Daoy (cell line): ENCODE results near the gene NDUFA11. TPM values are rescaled to one million over a fixed set of nuclear protein-coding genes. Genes with fewer than 3 reads are reported as not detected.

ENCODE experiments used
- DNase-seq: peaks from one replicate; pipeline ENCODE4 v3.0.0-alpha.2; 2015; ENCODE audit warnings: low read depth
- total RNA-seq: library from RNA; depleted of rRNA; stranded (reverse); fragments of >200 nt; shearing (Covaris generic); gene quantifications from 2 replicates; pipeline ENCODE4 v1.2.3, GENCODE V29; 2014; rRNA removed

NDUFA11 gene
- total RNA-seq: 354 and 408 TPM in 2 replicates

GRCh38 chr19:5903624-5904351 lies at the start of gene NDUFA11:
Gene NDUFA11 (minus strand): TSS chr19:5903790. CDS start chr19:5903708, 82 bp downstream.
- DNase-seq: peak; percentile 98

- DNase-seq: no peak
These were observed 49.5 kb upstream of the NDUFA11 start for GRCh38 chr19:5953030-5953589.

DNA sequence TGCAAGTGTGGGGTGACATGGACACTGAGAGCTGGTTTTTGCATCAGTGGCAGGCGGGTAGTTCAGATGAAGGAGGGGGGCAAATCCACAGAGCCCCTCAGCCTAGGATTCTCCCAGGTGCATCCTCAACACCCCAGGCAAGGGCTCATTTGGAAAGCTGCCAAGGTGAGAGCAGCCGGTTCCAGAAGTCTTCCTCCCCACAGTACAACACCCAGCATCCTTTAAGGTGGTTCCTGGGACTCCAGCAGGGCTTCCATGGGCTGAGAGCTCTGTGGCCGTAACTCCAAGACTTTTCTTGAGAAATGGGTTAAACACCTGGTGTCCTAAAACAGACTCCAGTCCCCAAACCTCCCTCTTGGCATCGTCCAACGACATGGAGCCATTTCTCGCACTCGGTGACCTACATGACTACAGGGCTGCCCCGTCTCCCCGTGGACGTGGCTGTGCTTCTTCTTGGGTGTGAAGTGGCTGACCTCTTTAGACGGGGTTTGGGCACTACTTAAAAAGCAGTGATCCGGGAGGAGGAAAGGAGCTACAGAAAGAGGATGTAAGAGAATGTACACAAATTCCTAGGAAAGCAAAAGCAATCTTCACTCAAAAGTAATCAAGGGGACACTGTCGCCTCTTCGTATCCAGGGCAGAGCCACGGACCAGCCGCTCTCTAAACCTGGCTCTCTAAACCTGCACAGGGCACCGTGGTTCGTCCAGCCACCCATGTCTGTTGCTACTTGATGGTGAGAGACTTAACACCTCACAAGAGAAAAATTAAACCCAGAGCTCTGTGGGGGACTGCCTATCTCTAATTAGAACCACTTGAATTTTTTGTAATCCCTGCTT lies 48.8 kb upstream of the NDUFA11 start:
- no peak for DNase-seq

GRCh38 chr19:5951338-5951861 lies 47.8 kb upstream of the NDUFA11 start:
- no peak for DNase-seq

DNA sequence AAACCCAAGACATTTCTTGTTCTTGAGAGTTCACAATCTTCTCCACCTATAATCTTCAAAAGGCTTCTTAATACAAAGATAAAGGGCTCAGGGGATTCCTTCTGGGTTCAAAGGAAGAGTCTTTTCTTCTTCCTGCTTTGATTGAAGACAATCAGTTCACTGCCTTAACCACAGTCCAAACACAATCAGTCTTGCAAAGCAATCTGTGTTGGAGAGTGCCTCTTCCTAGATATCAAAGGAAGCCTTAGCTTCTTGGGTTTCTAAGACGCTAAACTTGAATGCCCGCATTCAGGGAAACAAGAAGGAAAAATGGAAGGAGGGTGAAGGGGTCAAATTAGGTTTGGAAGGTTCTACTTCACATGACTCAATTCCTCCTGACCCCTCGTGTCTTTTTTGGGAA lies 47.2 kb upstream of the NDUFA11 start:
- no peak for DNase-seq

DNA sequence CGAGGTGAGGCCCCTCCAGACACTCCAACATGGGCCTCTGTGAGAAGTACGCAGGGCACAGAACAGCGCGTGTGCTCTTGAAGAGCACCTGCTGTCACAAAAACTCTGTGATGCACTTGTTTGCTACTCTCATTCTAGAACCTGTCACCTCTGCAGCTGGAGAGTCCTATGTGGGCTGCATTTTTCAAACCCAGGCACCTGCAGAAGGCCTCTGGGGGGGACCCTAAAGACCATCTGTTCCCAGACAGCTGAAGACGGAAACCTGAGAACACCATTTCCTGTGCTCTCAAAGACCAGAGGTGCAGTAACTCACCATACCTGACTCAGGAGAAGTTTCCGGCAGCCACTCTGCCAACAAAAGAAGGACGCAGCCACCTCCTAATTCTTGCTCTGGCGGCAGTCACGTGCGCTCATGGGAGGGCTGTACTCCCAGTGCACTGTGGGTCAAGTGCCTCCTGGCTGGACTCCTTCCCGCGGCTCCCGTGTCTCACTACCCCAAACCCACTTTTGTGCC lies 46.3 kb upstream of the NDUFA11 start:
- DNase-seq: no peak

DNA sequence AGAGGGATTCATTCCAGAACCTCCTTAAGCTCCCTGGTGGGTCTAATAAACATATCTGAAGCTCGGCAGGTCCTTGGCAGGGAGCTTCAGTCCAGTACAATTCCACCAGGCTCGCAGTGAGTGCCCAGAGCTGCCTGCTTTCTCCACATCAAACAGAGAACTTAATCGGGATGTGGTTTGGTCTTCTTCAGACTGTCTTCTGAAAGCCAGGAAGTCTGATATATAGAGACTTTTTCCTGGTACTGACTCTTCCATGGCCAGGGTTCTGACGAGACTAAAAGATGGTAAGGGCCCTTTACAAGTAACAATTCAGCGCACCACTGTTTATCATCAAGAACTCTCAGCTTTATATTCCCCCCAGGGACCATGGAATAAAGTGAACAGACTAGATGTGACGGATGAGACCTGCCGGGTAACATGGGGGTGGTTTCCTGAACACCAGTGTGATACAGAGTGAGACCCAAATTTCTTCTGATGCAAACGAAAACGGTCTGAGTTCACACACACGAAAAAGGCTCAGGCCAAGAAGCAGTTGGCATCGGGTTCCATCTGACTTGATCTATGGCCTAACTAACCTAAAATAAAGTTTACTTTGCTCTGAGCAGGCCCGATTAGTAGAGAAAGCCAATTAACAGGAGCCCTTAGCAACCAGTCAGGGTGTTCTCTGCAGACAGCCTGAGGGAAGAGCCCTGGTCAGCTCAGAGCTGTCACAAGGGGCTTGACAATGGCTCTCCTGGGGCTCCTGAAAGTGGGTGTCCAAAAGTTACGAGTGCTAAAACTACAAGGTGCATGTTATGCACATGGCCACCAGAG lies 45.4 kb upstream of the NDUFA11 start:
- DNase-seq: no peak

- no peak for DNase-seq
These were observed 43.8 kb upstream of the NDUFA11 start for GRCh38 chr19:5947435-5947834.

DNA sequence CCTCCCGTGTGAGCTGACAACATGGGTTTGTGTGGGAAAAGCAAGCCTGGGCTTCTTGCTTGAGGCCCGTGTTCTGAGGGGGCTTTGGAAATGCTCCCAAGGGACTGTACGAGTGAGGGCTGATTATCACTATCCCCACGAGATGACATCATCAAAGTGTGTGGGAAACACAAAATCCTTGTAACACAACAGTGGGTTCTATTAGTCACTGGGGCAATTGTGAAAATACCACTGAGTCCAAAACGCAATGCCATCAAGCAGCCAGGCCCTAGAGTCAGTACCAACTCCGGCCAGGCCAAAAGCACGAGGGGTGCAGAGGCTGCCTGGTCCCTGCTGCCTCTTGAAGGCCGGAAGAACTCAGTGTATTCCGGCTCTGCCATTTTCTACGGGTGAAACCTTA lies 40.0 kb upstream of the NDUFA11 start:
- DNase-seq: no peak

DNA sequence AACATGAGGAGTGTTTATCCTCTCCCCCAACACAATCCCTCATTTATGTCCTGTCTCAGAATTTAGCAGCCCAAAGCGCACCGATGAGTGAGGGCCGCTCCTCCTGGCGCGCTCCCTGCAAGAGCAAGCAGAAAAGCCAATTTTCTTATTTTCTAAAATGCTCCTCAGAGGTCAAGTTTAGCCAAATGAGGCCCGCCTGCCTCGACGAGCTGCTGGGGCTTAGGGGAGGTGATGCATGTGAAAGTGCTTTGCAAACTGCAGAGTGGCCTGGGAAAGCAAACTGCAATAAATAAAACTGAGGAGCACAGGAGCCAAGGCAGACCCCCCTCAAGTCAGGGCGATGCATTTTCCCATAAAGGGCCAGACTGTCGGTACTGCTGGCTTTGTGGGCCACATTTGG lies 39.5 kb upstream of the NDUFA11 start:
- DNase-seq: no peak

DNA sequence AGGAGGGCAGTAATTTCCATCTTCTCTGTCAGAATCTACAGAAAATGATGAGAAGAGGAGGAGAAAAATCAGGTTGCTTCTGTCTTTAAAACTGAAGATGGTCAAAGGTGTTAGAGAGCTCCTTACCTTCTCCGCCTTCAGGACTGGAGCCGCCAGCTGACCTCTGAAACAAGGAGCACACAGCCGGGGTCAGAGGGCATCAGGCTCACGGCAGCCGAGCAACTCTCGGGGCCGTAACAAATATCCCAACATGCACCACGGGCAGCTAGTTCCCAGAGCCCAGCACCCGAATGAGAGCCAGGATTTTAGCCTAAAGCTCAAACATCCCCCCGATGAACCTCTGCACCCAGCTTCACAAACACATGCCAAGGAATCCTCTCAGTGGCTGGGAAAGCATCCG lies 38.1 kb upstream of the NDUFA11 start:
- no peak for DNase-seq

GRCh38 chr19:5940260-5941208 lies 36.9 kb upstream of the NDUFA11 start:
- no peak for DNase-seq

- DNase-seq: no peak
These were observed 34.0 kb upstream of the NDUFA11 start for GRCh38 chr19:5937550-5937949.

DNA sequence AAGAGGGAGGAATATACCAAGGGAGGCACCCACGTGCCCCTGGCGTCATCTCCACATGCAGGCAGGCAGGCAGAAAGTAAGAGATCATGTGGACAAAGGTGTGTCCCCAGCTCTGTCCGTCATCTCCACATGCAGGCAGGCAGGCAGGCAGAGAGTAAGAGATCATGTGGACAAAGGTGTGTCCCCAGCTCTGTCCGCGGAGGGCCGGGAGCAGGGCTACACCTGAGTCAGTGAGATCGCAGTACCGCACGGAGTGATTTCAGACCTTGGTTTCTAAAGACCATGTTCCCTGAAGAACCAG lies 32.7 kb upstream of the NDUFA11 start:
- DNase-seq: no peak

GRCh38 chr19:5935473-5936291 lies 32.1 kb upstream of the NDUFA11 start:
- DNase-seq: no peak

GRCh38 chr19:5934774-5935472 lies 31.3 kb upstream of the NDUFA11 start:
- no peak for DNase-seq

DNA sequence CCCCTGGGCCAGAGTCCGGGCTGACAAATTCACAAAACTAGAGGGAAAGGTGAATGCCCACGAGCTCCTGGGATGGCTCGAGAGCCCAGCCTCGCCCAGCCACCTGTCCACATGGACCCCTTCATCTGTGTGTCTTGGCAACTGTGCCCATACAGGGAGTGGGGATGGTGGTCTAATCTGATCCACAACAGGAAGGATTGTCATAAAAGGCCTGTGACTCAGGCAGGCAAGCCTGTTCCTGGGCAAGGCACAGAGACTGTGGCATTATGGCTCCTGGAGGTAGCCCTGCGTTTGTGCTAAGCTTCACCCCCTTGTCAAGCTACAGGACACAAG lies 30.4 kb upstream of the NDUFA11 start:
- DNase-seq: no peak

- no peak for DNase-seq
These were observed 29.9 kb upstream of the NDUFA11 start for GRCh38 chr19:5933391-5934068.
